Measurements from ENCODE around the gene DNAH12. TPM values are rescaled to one million over a fixed set of nuclear protein-coding genes. Genes with fewer than 3 reads are reported as not detected.

The DNAH12 gene
- total and polyA plus RNA-seq, 2 of the 13 experiments (the other 11 are each of a cell fraction or from before 2014, with no cell fraction given), result 0.11 TPM

GRCh38 chr3:57555738-57556458 is 11.8 kb upstream of the DNAH12 start, which contains the start of gene PDE12 (continued):
- 0 out of 2 replicates have a peak, but pooled peaks have one; percentile 29 for TF ChIP-seq ZBTB14 (CRISPR knock-in tag; IDR thresholded peaks at IDR 0.05)
- TF ChIP-seq FOXK2 (IDR thresholded peaks at IDR 0.05), result no peak
- TF ChIP-seq BHLHE40 (IDR thresholded peaks at IDR 0.05; ENCODE audit: low read length), result peak; percentile 82
- TF ChIP-seq KLF11 (CRISPR knock-in tag; IDR thresholded peaks at IDR 0.05), result no peak
- TF ChIP-seq ZNF34 (CRISPR knock-in tag; IDR thresholded peaks at IDR 0.05; ENCODE audit: borderline replicate concordance), result no peak
- peak; percentile 94 for TF ChIP-seq TFDP1 (CRISPR knock-in tag; IDR thresholded peaks at IDR 0.05; ENCODE audit: borderline replicate concordance)
- peak; percentile 97 for TF ChIP-seq GABPB1 (CRISPR knock-in tag; IDR thresholded peaks at IDR 0.05)
- peak; percentile 69; the same call in 1 of the 2 replicates for TF ChIP-seq ZNF451 (CRISPR knock-in tag; IDR thresholded peaks at IDR 0.05)
- TF ChIP-seq CC2D1A (CRISPR knock-in tag; IDR thresholded peaks at IDR 0.05), result no peak
- no peak for TF ChIP-seq ZNF672 (CRISPR knock-in tag; IDR thresholded peaks at IDR 0.05)
- no peak for TF ChIP-seq SNRNP70 (IDR thresholded peaks at IDR 0.05; ENCODE audit: low read depth, low read length)
- no peak for TF ChIP-seq GATA4 (IDR thresholded peaks at IDR 0.05; ENCODE audit: borderline replicate concordance, low read depth)
- TF ChIP-seq NR2F2 (IDR thresholded peaks at IDR 0.05; ENCODE audit: borderline replicate concordance, low read depth), result 0 out of 2 replicates have a peak, but pooled peaks have one; percentile 66
- TF ChIP-seq SAFB2 (CRISPR knock-in tag; IDR thresholded peaks at IDR 0.05; ENCODE audit: borderline replicate concordance, low read depth), result peak; percentile 20; the same call in 1 of the 2 replicates
- no peak for TF ChIP-seq LRRFIP1 (CRISPR knock-in tag; conservative IDR thresholded peaks at IDR 0.05)
- peak; percentile 10; the same call in 1 of the 2 replicates for TF ChIP-seq ZNF318 (CRISPR knock-in tag; IDR thresholded peaks at IDR 0.05)
- peak; percentile 73 for TF ChIP-seq FOXA3 (CRISPR knock-in tag; IDR thresholded peaks at IDR 0.05)

Measured in HepG2 (cell line).